H9 (cell line): Measurements from ENCODE around the gene MLST8. TPM values are rescaled to one million over a fixed set of nuclear protein-coding genes. Genes with fewer than 3 reads are reported as not detected.

Experiments used
- DNase-seq: peaks from one replicate; pipeline ENCODE4 v3.0.0-alpha.2; 2017
- H2AFZ ChIP-seq: one replicate; pipeline ENCODE4 v1.6.1; 2013; ENCODE audit warnings: mild to moderate bottlenecking, low read length, control low read depth, moderate library complexity
- H2AK5ac ChIP-seq: 2 replicates; pipeline ENCODE4 v1.6.1; 2013; ENCODE audit warnings: low read length, control low read depth, mixed read lengths; ENCODE audit not compliant: insufficient read length
- H2BK120ac ChIP-seq: one replicate; pipeline ENCODE4 v1.6.1; 2013; ENCODE audit warnings: low read depth, mild to moderate bottlenecking, low read length, control low read depth, inconsistent platforms; ENCODE audit not compliant: poor library complexity, severe bottlenecking
- H2BK12ac ChIP-seq: 2 replicates; pipeline ENCODE4 v1.6.1; 2013; ENCODE audit warnings: low read length, control low read depth, mixed read lengths, low read depth; ENCODE audit not compliant: insufficient read length
- H2BK15ac ChIP-seq: 2 replicates; pipeline ENCODE4 v1.6.1; 2013; ENCODE audit warnings: low read depth, low read length, control low read depth
- H2BK20ac ChIP-seq: one replicate; pipeline ENCODE4 v1.6.1; 2013; ENCODE audit warnings: low read depth, mild to moderate bottlenecking, low read length, control low read depth, inconsistent platforms; ENCODE audit not compliant: poor library complexity, severe bottlenecking
- H2BK5ac ChIP-seq: 2 replicates; pipeline ENCODE4 v1.6.1; 2013; ENCODE audit warnings: low read length, control low read depth, mixed read lengths; ENCODE audit not compliant: insufficient read length
- H3K14ac ChIP-seq: 2 replicates; pipeline ENCODE4 v1.6.1; 2013; ENCODE audit warnings: low read length, control low read depth; ENCODE audit not compliant: insufficient read depth
- H3K18ac ChIP-seq: 2 replicates; pipeline ENCODE4 v1.6.1; 2013; ENCODE audit warnings: low read depth, mild to moderate bottlenecking, mixed read lengths, low read length, control low read depth; ENCODE audit not compliant: insufficient read length
- H3K23ac ChIP-seq: 2 replicates; pipeline ENCODE4 v1.6.1; 2013; ENCODE audit warnings: low read length, control low read depth, mixed read lengths, low read depth; ENCODE audit not compliant: insufficient read length
- H3K23me2 ChIP-seq: 2 replicates; pipeline ENCODE4 v1.6.1; 2013; ENCODE audit warnings: low read depth, mild to moderate bottlenecking, mixed read lengths, low read length, control low read depth; ENCODE audit not compliant: insufficient read length, poor library complexity, severe bottlenecking
- H3K27ac ChIP-seq: 2 replicates; pipeline ENCODE4 v1.5.1; 2013; ENCODE audit warnings: low read length, control low read depth, mixed read lengths, low read depth; ENCODE audit not compliant: insufficient read length
- H3K27me3 ChIP-seq: 2 replicates; pipeline ENCODE4 v1.6.1; 2013; ENCODE audit warnings: low read length, control low read depth, inconsistent platforms; ENCODE audit not compliant: insufficient read depth
- H3K4ac ChIP-seq: 2 replicates; pipeline ENCODE4 v1.6.1; 2013; ENCODE audit warnings: low read depth, mild to moderate bottlenecking, control low read depth, inconsistent platforms, low read length, moderate library complexity
- H3K4me1 ChIP-seq: 2 replicates; pipeline ENCODE4 v1.6.1; 2013; ENCODE audit warnings: low read length, control low read depth, inconsistent platforms; ENCODE audit not compliant: insufficient read depth
- H3K4me2 ChIP-seq: 2 replicates; pipeline ENCODE4 v1.6.1; 2013; ENCODE audit warnings: low read length, control low read depth, mixed read lengths; ENCODE audit not compliant: insufficient read length, insufficient read depth
- H3K56ac ChIP-seq: 2 replicates; pipeline ENCODE4 v1.6.1; 2013; ENCODE audit warnings: low read depth, mild to moderate bottlenecking, mixed read lengths, low read length, control low read depth; ENCODE audit not compliant: insufficient read length
- H3K79me1 ChIP-seq: 2 replicates; pipeline ENCODE4 v1.6.1; 2013; ENCODE audit warnings: low read depth, mild to moderate bottlenecking, moderate library complexity, low read length, control low read depth, inconsistent platforms; ENCODE audit not compliant: insufficient read depth, poor library complexity, severe bottlenecking
- H3K79me2 ChIP-seq: 2 replicates; pipeline ENCODE4 v1.6.1; 2013; ENCODE audit warnings: low read length, control low read depth, inconsistent platforms; ENCODE audit not compliant: insufficient read depth
- H3K9ac ChIP-seq: 2 replicates; pipeline ENCODE4 v1.6.1; 2013; ENCODE audit warnings: low read length, control low read depth, mixed read lengths; ENCODE audit not compliant: insufficient read length; ENCODE audit errors: extremely low read depth
- H3K9me3 ChIP-seq: one replicate; pipeline ENCODE4 v1.6.1; 2013; ENCODE audit warnings: low read depth, low read length, inconsistent platforms; ENCODE audit not compliant: control insufficient read depth
- H3T11ph ChIP-seq: one replicate; pipeline ENCODE4 v1.6.1; 2013; ENCODE audit warnings: mild to moderate bottlenecking, low read length, control low read depth, inconsistent platforms
- H4K20me1 ChIP-seq: one replicate; pipeline ENCODE4 v1.6.1; 2013; ENCODE audit not compliant: control insufficient read depth, insufficient read length, insufficient read depth
- H4K5ac ChIP-seq: 2 replicates; pipeline ENCODE4 v1.6.1; 2013; ENCODE audit warnings: low read depth, mild to moderate bottlenecking, mixed read lengths, low read length, control low read depth; ENCODE audit not compliant: insufficient read length
- H4K8ac ChIP-seq: replicated peaks from 2 replicates; pipeline ENCODE4 v1.6.1; 2013; ENCODE audit warnings: low read length, control low read depth, mixed read lengths, low read depth; ENCODE audit not compliant: insufficient read length
- H4K91ac ChIP-seq: 2 replicates; pipeline ENCODE4 v1.6.1; 2013; ENCODE audit warnings: low read depth, mild to moderate bottlenecking, moderate library complexity, mixed read lengths, low read length, control low read depth; ENCODE audit not compliant: insufficient read length
- H3K27ac Mint-ChIP-seq, 3 experiments: 2 replicates in 2 of 3; 3 replicates in 1 of 3; pipeline ENCODE4 v1.8.0; 2020 to 2021; ENCODE audit warnings: mixed read lengths in 3 of 3, mild to moderate bottlenecking in 1 of 3, moderate library complexity in 1 of 3
- H3K27me3 Mint-ChIP-seq: 2 replicates; pipeline ENCODE4 v1.8.0; 2021; ENCODE audit warnings: low read depth, mild to moderate bottlenecking, moderate library complexity, mixed read lengths
- H3K36me3 Mint-ChIP-seq, 3 experiments: 2 replicates in 2 of 3; 3 replicates in 1 of 3; pipeline ENCODE4 v1.8.0; 2020 to 2021; ENCODE audit warnings: low read depth in 3 of 3, mixed read lengths in 3 of 3; ENCODE audit not compliant: insufficient read depth in 1 of 3
- H3K4me1 Mint-ChIP-seq, 2 experiments: 2 replicates each; pipeline ENCODE4 v1.8.0; 2020; ENCODE audit warnings: mixed read lengths in 2 of 2
- H3K4me3 Mint-ChIP-seq, 2 experiments: 2 replicates in 1 of 2; 3 replicates in 1 of 2; pipeline ENCODE4 v1.8.0; 2020 to 2021; ENCODE audit warnings: mild to moderate bottlenecking in 2 of 2, mixed read lengths in 2 of 2, moderate library complexity in 1 of 2
- H3K9me3 Mint-ChIP-seq, 2 experiments: 2 replicates in 1 of 2; 3 replicates in 1 of 2; pipeline ENCODE4 v1.8.0; 2020; ENCODE audit warnings: mild to moderate bottlenecking in 2 of 2, mixed read lengths in 2 of 2, moderate library complexity in 1 of 2
- CTCF ChIP-seq: fragments of 200-600 bp; sonication (generic); conservative IDR thresholded peaks from 3 replicates; pipeline ENCODE4 v1.8.0; 2021; ENCODE audit warnings: antibody characterized with exemption, mild to moderate bottlenecking
- WGBS: extraction: QIAGEN DNeasy Blood & Tissue Kit; methylation state at CpG from one replicate; pipeline ENCODE4 v1.1.7; 2013; ENCODE audit warnings: missing lambda C conversion rate, low lambda C conversion rate, mixed read lengths; ENCODE audit not compliant: insufficient read length; ENCODE audit errors: extremely low coverage; 5-methylcytosine and 5-hydroxymethylcytosine counted together
- total RNA-seq: library from RNA; stranded (reverse); gene quantifications from 2 replicates; pipeline ENCODE4 v1.2.1, GENCODE V29; 2021

Gene MLST8
- total RNA-seq, 1 experiment from 2014 or later: 74.5 TPM

- no peaks in the 10 kb centered on the region for H3K27me3 ChIP-seq
- no peak overlapping the region for H2BK15ac ChIP-seq
- H3K14ac ChIP-seq: peak overlapping the region; percentile 21; the same call in 1 of the 2 replicates
- no peak overlapping the region for H4K5ac ChIP-seq
- peaks cover 2% of the 10 kb centered on the region for H4K20me1 ChIP-seq
- no peak overlapping the region for H3K4ac ChIP-seq
- H3K9me3 Mint-ChIP-seq: peaks cover 0 to 7% of the 10 kb centered on the region in 2 experiments; a peak in 2 of 5 replicates
- H3K79me1 ChIP-seq: peaks cover 17% of the 10 kb centered on the region
- H2BK5ac ChIP-seq: no peak overlapping the region
- no peak overlapping the region for H2AFZ ChIP-seq
- no peaks in the 10 kb centered on the region for H3K9me3 ChIP-seq
- H3K56ac ChIP-seq: no peak overlapping the region
- H3K18ac ChIP-seq: no peak overlapping the region
- H3T11ph ChIP-seq: no peak overlapping the region
- peaks cover 16 to 30% of the 10 kb centered on the region in 2 experiments for H3K4me1 Mint-ChIP-seq
- no peak overlapping the region for H3K27ac ChIP-seq
- peaks cover 53% of the 10 kb centered on the region; the same call in 1 of the 2 replicates for H3K79me2 ChIP-seq
- H2BK12ac ChIP-seq: no peak overlapping the region
- peaks cover 18 to 30% (median 21%) of the 10 kb centered on the region in 3 experiments for H3K36me3 Mint-ChIP-seq
- H3K23me2 ChIP-seq: peaks cover 8% of the 10 kb centered on the region
- peak overlapping the region in 1 of 2 experiments; percentile 61; a peak in 1 of 5 replicates for H3K4me3 Mint-ChIP-seq
- H3K23ac ChIP-seq: no peak overlapping the region
- H3K27ac Mint-ChIP-seq: peak overlapping the region; percentile 83 to 92 (median 91); a peak in 6 of 7 replicates
- H3K4me2 ChIP-seq: no peak overlapping the region
- H4K8ac ChIP-seq: no peak overlapping the region
- no peak overlapping the region for H2BK120ac ChIP-seq
- H2AK5ac ChIP-seq: no peak overlapping the region
- H3K4me1 ChIP-seq: no peaks in the 10 kb centered on the region; the same call in 1 of the 2 replicates
- no peaks in the 10 kb centered on the region for H3K27me3 Mint-ChIP-seq
- H4K91ac ChIP-seq: no peak overlapping the region
- DNase-seq: no peak
- TF ChIP-seq CTCF: no peak
- peak overlapping the region; percentile 23 for H3K9ac ChIP-seq
- no peak overlapping the region for H2BK20ac ChIP-seq
- WGBS: no CpG with 5 or more reads among the region's 24 CpGs
Observed at GRCh38 chr16:2159175-2159838, 45.9 kb upstream of the MLST8 start.
